DND-41 (cell line): ENCODE data around the gene CDC14A.

Experiments
- ATAC-seq: fragments of 200-7000 bp; cut with Tn5 transposase; 3 replicates; pipeline ENCODE4 v1.9.1; 2021; ENCODE audit warnings: low read depth; ENCODE audit not compliant: insufficient read depth
- DNase-seq: peaks from one replicate; pipeline ENCODE4 v3.0.0-alpha.2; 2020
- H2AFZ ChIP-seq: 2 replicates; pipeline ENCODE4 v1.6.0; 2012; ENCODE audit warnings: low read depth, low read length
- H3K27ac ChIP-seq: 2 replicates; pipeline ENCODE4 v1.5.1; 2012; ENCODE audit warnings: low read length, inconsistent platforms
- H3K27me3 ChIP-seq: fragments of 200-600 bp; sonication (generic); 2 replicates; pipeline ENCODE4 v1.6.0; 2012; ENCODE audit warnings: low read length, mild to moderate bottlenecking, inconsistent platforms; ENCODE audit not compliant: insufficient read depth, poor library complexity
- H3K36me3 ChIP-seq: 2 replicates; pipeline ENCODE4 v1.5.1; 2012; ENCODE audit warnings: low read length, inconsistent platforms; ENCODE audit not compliant: insufficient read depth
- H3K4me1 ChIP-seq: 2 replicates; pipeline ENCODE4 v1.5.1; 2012; ENCODE audit warnings: mild to moderate bottlenecking, low read length; ENCODE audit not compliant: insufficient read depth
- H3K4me2 ChIP-seq: 2 replicates; pipeline ENCODE4 v1.6.0; 2012; ENCODE audit warnings: mild to moderate bottlenecking, moderate library complexity, low read length, inconsistent platforms; ENCODE audit not compliant: insufficient read depth
- H3K4me3 ChIP-seq, 2 experiments: fragments of 200-600 bp in 1 of 2; shearing (Covaris generic) in 1 of 2; 2 replicates each; pipeline ENCODE4 v1.5.1; 2012 to 2016; ENCODE audit warnings: inconsistent platforms in 2 of 2, low read length in 2 of 2, mild to moderate bottlenecking in 2 of 2, low read depth in 1 of 2, moderate library complexity in 1 of 2
- H3K79me2 ChIP-seq: 2 replicates; pipeline ENCODE4 v1.6.0; 2012; ENCODE audit warnings: low read length, inconsistent platforms; ENCODE audit not compliant: insufficient read depth
- H3K9ac ChIP-seq: 2 replicates; pipeline ENCODE4 v1.6.0; 2012; ENCODE audit warnings: low read depth, mild to moderate bottlenecking, inconsistent platforms, low read length, moderate library complexity
- H3K9me3 ChIP-seq: 2 replicates; pipeline ENCODE4 v1.5.1; 2012; ENCODE audit warnings: low read length, moderate library complexity, mild to moderate bottlenecking, inconsistent platforms; ENCODE audit not compliant: insufficient read depth, severe bottlenecking
- H4K20me1 ChIP-seq: 2 replicates; pipeline ENCODE4 v1.6.0; 2012; ENCODE audit warnings: low read length; ENCODE audit not compliant: insufficient read depth
- CTCF ChIP-seq: IDR thresholded peaks from 2 replicates; pipeline ENCODE4 v1.5.1; 2012; ENCODE audit warnings: borderline replicate concordance, low read length, moderate library complexity, mild to moderate bottlenecking; ENCODE audit not compliant: poor library complexity, severe bottlenecking; ENCODE audit errors: extremely low read depth
- EZH2 ChIP-seq: IDR thresholded peaks from 3 replicates; pipeline ENCODE4 v1.6.1; 2012; ENCODE audit warnings: borderline replicate concordance, low read depth, mild to moderate bottlenecking, moderate library complexity, low read length, inconsistent platforms; ENCODE audit not compliant: severe bottlenecking

The CDC14A gene

DNA sequence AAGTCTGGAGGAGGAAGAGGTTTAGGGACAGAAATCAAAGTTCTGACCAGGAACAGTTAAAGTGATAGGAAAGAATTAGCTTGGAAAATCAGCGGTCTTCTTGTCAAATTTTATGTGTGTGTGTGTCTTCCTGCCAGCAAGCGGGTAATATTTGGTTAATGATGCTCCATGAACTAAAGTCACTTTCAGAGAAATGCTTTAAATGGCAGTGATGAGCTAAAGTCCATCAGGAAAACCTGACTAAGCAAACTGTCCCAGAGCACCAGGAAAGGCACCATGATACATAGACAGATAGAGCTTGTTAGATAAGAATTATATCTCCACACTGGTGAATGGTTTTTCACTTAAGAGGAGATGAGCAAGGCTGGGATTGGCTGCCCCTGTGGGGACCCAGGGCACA is 10.0 kb upstream of the CDC14A start:
- DNase-seq (no peak), ATAC-seq (no peak)
- no peaks in the 10 kb centered on the region for H4K20me1 ChIP-seq
- no peak overlapping the region for H3K4me3 ChIP-seq
- H3K27ac ChIP-seq: no peak overlapping the region
- no peak overlapping the region for H2AFZ ChIP-seq
- no peak overlapping the region for H3K4me2 ChIP-seq
- no peaks in the 10 kb centered on the region for H3K4me1 ChIP-seq
- no peaks in the 10 kb centered on the region for H3K36me3 ChIP-seq
- H3K9ac ChIP-seq: no peak overlapping the region
- H3K27me3 ChIP-seq: no peaks in the 10 kb centered on the region
- TF ChIP-seq CTCF (no peak), EZH2 (no peak)
- H3K9me3 ChIP-seq: no peaks in the 10 kb centered on the region
- H3K79me2 ChIP-seq: no peaks in the 10 kb centered on the region

GRCh38 chr1:100343897-100344296 is 8.4 kb upstream of the CDC14A start:
- ATAC-seq (no peak), DNase-seq (no peak)
- no peaks in the 10 kb centered on the region for H3K9me3 ChIP-seq
- no peak overlapping the region for H3K27ac ChIP-seq
- H3K4me3 ChIP-seq: no peak overlapping the region
- H3K27me3 ChIP-seq: no peaks in the 10 kb centered on the region
- H3K9ac ChIP-seq: no peak overlapping the region
- no peaks in the 10 kb centered on the region for H3K4me1 ChIP-seq
- H4K20me1 ChIP-seq: no peaks in the 10 kb centered on the region
- TF ChIP-seq CTCF (no peak), EZH2 (no peak)
- no peak overlapping the region for H3K4me2 ChIP-seq
- no peaks in the 10 kb centered on the region for H3K79me2 ChIP-seq
- H3K36me3 ChIP-seq: no peaks in the 10 kb centered on the region
- no peak overlapping the region for H2AFZ ChIP-seq

DNA sequence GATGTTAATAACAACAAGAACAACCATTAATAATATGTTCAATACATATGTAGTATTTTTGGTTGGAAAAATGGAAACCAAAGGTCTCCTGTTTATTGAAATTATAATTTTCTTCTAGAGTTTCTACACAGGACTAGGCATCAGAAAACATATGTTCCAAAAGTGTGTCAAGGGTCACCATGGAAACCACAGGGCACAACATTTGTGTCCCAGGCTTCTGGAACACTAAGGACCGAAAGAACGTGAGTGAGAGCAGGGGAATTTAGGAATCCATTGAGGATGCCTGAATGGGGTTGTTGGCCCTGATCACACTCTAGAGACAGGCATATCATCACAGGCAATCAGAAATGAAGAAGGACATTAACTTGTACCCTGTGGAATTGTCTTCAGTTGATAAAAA is 7.5 kb upstream of the CDC14A start:
- Histone ChIP-seq H3K4me1 (no peaks in the 10 kb centered on the region), H3K9me3 (no peaks in the 10 kb centered on the region), H3K36me3 (no peaks in the 10 kb centered on the region), H3K79me2 (no peaks in the 10 kb centered on the region), H3K4me3 (no peak overlapping the region), H4K20me1 (no peaks in the 10 kb centered on the region), H2AFZ (no peak overlapping the region), H3K4me2 (no peak overlapping the region), H3K9ac (no peak overlapping the region), H3K27ac (no peak overlapping the region), H3K27me3 (no peaks in the 10 kb centered on the region)
- ATAC-seq (no peak), DNase-seq (no peak)
- TF ChIP-seq EZH2: no peak
- TF ChIP-seq CTCF: no peak

DNA sequence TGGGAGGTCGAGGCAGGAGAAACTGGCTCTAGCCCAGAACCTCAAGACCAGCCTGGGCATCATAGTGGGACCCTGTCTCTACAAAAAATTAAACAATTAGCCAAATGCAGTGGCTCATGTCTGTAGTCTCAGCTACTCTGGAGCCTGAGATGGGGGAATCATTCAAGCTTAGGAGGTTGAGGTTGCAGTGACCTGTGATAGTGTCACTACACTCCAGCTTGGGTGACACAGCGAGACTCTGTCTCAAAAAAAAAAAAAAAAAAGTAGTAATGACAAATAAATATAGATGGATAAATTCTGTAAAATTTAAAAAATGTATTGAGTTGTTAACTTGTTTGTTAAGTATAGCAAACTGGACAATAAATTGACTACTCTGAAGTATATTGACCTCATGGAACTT is 5.9 kb upstream of the CDC14A start:
- no peaks in the 10 kb centered on the region for H4K20me1 ChIP-seq
- no peak for DNase-seq
- ATAC-seq: no peak
- H3K4me1 ChIP-seq: peaks cover 8% of the 10 kb centered on the region
- H3K4me3 ChIP-seq: no peak overlapping the region
- H3K27me3 ChIP-seq: no peaks in the 10 kb centered on the region
- TF ChIP-seq EZH2 (no peak), CTCF (no peak)
- no peak overlapping the region for H3K27ac ChIP-seq
- no peaks in the 10 kb centered on the region for H3K79me2 ChIP-seq
- no peak overlapping the region for H2AFZ ChIP-seq
- no peak overlapping the region for H3K4me2 ChIP-seq
- H3K9me3 ChIP-seq: no peaks in the 10 kb centered on the region
- no peak overlapping the region for H3K9ac ChIP-seq
- no peaks in the 10 kb centered on the region for H3K36me3 ChIP-seq
